Peyer's patch (tissue), 4 donors: Measurements from ENCODE around the gene ACBD6. TPM values are rescaled to one million over a fixed set of nuclear protein-coding genes. Genes with fewer than 3 reads are reported as not detected.

Experiments used
- DNase-seq, 3 donors: peaks; one replicate each; pipeline ENCODE4 v3.0.0-alpha.2; 2017 to 2019
- H3K27ac ChIP-seq, 4 donors: fragments of 200-600 bp; sonication (generic); one replicate each; pipeline ENCODE4 v1.5.1; 2016 to 2019
- H3K27me3 ChIP-seq, 2 donors: fragments of 200-600 bp; sonication (generic); one replicate each; pipeline ENCODE4 v1.5.1; 2019
- H3K36me3 ChIP-seq, 3 donors: fragments of 200-600 bp; sonication (generic); one replicate each; pipeline ENCODE4 v1.5.1; 2016 to 2019
- H3K4me1 ChIP-seq, 4 donors: fragments of 200-600 bp; sonication (generic); one replicate each; pipeline ENCODE4 v1.5.1; 2016 to 2019
- H3K4me3 ChIP-seq, 4 donors: fragments of 200-600 bp; sonication (generic); 1 replicate in 3 of 4; 2 replicates in 1 of 4; pipeline ENCODE4 v1.5.1; 2016 to 2019; ENCODE audit warnings: mild to moderate bottlenecking in 1 of 4
- H3K9me3 ChIP-seq, 4 donors: fragments of 200-600 bp; sonication (generic); one replicate each; pipeline ENCODE4 v1.5.1; 2016 to 2019; ENCODE audit warnings: mild to moderate bottlenecking in 1 of 4
- POLR2A ChIP-seq, 2 donors: fragments of 450-650 bp; IDR thresholded peaks; one replicate each; pipeline ENCODE4 v1.5.1; 2017; ENCODE audit warnings: antibody characterized with exemption in 2 of 2, mild to moderate bottlenecking in 2 of 2, moderate library complexity in 2 of 2
- total RNA-seq, 4 donors: library from RNA; depleted of rRNA; stranded (reverse); fragments of >200 nt; gene quantifications; one replicate each; pipeline ENCODE4 v1.1.0, GENCODE V29; 2016
- TF ChIP-seq, protein P1 (sequence below), 6 experiments: fragments of 450-650 bp in 4 of 6; fragments of 200-600 bp in 2 of 6; sonication (generic) in 1 of 6; IDR thresholded peaks; one replicate each; pipeline ENCODE4 v1.5.1; 2017 to 2019; ENCODE audit warnings: antibody characterized with exemption in 6 of 6, mild to moderate bottlenecking in 3 of 6, moderate library complexity in 1 of 6

Gene ACBD6
- total RNA-seq, 4 donors from 2014 or later, result 32.2 to 56.1 (median 32.7) TPM

DNA sequence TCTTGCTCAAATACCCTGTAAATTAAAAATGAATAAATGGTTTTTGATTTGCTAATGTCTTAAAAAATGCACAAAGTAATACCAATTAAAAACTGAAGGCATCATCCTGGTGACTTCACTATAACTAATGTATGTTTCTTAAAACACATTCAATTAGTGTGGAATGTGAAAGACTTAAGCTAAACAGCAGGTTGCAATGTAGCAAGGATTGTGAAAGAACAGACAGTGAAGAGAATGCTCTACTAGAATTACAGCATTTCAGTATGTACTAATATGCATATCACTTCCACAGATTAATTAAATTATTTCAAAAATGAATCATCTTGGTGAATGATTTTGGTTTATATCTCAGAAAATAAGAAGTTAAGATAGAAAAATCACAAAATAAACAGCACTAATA, 216.0 kb downstream of the ACBD6 start:
- Histone ChIP-seq H3K36me3 (no peaks in the 10 kb centered on the region), H3K27me3 (no peaks in the 10 kb centered on the region), H3K4me1 (no peaks in the 10 kb centered on the region), H3K9me3 (no peaks in the 10 kb centered on the region), H3K4me3 (no peak overlapping the region), H3K27ac (no peak overlapping the region)
- DNase-seq, result no peak
- TF ChIP-seq, protein P1, sequence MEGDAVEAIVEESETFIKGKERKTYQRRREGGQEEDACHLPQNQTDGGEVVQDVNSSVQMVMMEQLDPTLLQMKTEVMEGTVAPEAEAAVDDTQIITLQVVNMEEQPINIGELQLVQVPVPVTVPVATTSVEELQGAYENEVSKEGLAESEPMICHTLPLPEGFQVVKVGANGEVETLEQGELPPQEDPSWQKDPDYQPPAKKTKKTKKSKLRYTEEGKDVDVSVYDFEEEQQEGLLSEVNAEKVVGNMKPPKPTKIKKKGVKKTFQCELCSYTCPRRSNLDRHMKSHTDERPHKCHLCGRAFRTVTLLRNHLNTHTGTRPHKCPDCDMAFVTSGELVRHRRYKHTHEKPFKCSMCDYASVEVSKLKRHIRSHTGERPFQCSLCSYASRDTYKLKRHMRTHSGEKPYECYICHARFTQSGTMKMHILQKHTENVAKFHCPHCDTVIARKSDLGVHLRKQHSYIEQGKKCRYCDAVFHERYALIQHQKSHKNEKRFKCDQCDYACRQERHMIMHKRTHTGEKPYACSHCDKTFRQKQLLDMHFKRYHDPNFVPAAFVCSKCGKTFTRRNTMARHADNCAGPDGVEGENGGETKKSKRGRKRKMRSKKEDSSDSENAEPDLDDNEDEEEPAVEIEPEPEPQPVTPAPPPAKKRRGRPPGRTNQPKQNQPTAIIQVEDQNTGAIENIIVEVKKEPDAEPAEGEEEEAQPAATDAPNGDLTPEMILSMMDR (IDR thresholded peaks at IDR 0.05), result no peak
- no peak for TF ChIP-seq POLR2A (IDR thresholded peaks at IDR 0.05)

DNA sequence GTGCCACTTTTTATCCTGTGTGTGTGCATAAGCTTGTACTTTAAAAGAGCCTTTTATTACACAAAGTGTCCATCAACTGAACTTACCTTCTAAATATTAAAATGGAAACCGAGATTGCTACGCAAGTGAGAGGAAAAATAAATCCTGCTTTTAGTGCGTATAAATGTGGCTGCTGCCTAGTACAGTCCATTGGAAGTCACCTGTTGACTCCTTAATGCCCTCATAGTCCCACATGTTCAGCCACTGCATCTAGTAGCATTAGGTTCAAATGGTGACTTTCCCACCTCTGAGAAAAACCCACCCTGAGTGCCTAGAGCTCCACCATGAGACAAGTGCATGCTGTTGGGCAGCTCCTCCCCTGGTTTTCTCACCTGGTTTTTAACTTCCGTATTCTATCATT, 219.3 kb downstream of the ACBD6 start:
- H3K4me3 ChIP-seq, result no peak overlapping the region
- H3K27me3 ChIP-seq, result no peaks in the 10 kb centered on the region
- TF ChIP-seq, protein P1 (IDR thresholded peaks at IDR 0.05), result no peak
- no peak for TF ChIP-seq POLR2A (IDR thresholded peaks at IDR 0.05)
- H3K4me1 ChIP-seq, result no peaks in the 10 kb centered on the region
- H3K9me3 ChIP-seq, result no peaks in the 10 kb centered on the region
- no peak for DNase-seq
- H3K27ac ChIP-seq, result no peak overlapping the region
- H3K36me3 ChIP-seq, result no peaks in the 10 kb centered on the region

DNA sequence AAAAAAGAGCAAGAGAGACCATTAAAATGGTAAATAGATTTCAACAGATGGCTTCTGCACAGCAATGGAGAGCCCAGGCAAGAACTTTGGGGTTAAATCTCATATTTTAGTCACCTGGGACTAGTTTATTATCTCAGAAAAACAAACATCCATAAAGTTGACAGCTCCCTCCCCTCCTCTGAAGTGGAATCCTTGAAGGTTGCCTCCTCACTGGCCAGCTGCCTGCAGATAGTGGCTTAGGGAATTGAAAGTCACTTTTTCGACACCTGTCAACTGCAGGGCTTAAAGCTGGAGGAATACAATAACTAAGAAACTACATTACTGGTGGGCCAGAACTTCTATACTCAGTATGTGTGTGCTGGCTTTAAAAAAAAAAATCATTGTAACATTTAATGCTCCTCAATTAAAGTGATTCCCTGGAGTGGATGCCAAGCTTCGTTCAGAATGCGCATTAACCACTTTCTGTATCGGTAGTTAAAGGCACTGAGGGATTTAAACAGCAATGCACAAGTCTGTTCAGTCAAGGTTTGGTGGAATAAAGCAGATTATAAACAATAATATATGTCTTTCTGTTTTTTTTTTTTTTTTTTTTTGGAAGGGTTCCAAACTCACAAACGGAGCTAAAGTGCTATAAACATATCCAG, 219.9 kb downstream of the ACBD6 start:
- DNase-seq, result no peak

DNA sequence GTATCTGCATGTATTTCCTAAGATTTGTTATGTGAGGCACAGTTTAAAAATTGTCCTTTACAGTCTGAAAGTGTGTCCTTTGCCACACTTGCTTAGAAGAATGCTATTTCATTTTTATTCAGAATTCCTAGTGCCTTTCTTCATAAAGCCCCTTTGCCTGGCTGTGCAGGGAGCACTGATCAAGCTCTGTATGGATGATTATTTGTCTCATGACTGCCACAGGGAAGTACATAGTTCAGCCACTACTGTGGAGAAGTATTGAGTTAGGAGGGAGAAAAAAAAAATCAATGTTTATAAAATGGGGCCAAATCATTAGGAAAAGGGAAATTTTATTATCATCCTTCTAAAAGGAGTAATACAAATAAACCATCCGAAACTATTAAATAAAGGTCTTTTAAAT, 220.9 kb downstream of the ACBD6 start:
- Histone ChIP-seq H3K27ac (no peak overlapping the region), H3K9me3 (no peaks in the 10 kb centered on the region), H3K4me1 (no peaks in the 10 kb centered on the region), H3K36me3 (no peaks in the 10 kb centered on the region), H3K27me3 (no peaks in the 10 kb centered on the region), H3K4me3 (no peak overlapping the region)
- no peak for DNase-seq
- TF ChIP-seq, protein P1 (IDR thresholded peaks at IDR 0.05), result no peak
- no peak for TF ChIP-seq POLR2A (IDR thresholded peaks at IDR 0.05)

More for the DNA sequence above, 219.9 kb downstream of the ACBD6 start:
- H3K36me3 ChIP-seq, result no peaks in the 10 kb centered on the region
- TF ChIP-seq POLR2A (IDR thresholded peaks at IDR 0.05), result no peak
- TF ChIP-seq, protein P1 (IDR thresholded peaks at IDR 0.05), result no peak
- H3K27me3 ChIP-seq, result no peaks in the 10 kb centered on the region
- no peak overlapping the region for H3K27ac ChIP-seq
- no peak overlapping the region for H3K4me3 ChIP-seq
- no peaks in the 10 kb centered on the region for H3K4me1 ChIP-seq
- no peaks in the 10 kb centered on the region for H3K9me3 ChIP-seq

DNA sequence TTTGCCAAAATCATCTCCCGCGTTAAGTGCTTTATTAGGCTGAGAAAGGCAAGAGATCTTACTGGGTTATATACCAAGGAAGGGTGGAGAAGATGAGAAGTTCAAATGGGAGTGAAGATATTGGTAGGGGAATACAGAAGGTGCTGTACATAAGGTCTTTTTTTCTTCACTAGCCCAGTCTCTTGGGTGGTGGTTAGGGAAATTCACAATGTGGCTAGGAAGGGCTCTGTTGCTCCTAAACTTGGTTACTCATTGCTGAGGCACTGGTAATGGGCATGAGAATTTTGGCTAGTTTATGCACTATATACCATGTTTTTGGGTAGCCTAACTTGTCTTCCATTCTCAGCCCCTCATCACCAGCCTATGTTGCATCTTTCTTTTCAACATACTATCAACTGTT, 221.8 kb downstream of the ACBD6 start:
- H3K27me3 ChIP-seq, result no peaks in the 10 kb centered on the region
- no peak for DNase-seq
- no peak overlapping the region for H3K27ac ChIP-seq
- H3K4me3 ChIP-seq, result no peak overlapping the region
- H3K9me3 ChIP-seq, result no peaks in the 10 kb centered on the region
- no peak for TF ChIP-seq POLR2A (IDR thresholded peaks at IDR 0.05)
- TF ChIP-seq, protein P1 (IDR thresholded peaks at IDR 0.05), result no peak
- no peaks in the 10 kb centered on the region for H3K4me1 ChIP-seq
- H3K36me3 ChIP-seq, result peaks cover 0 to 1% (median 0%) of the 10 kb centered on the region in 3 donors
